ENCODE data around the gene SEMA4B. TPM values are rescaled to one million over a fixed set of nuclear protein-coding genes. Genes with fewer than 3 reads are reported as not detected.

The SEMA4B gene
- total RNA-seq, 2 donors from 2014 or later = 42.8 to 63.9 TPM

DNA sequence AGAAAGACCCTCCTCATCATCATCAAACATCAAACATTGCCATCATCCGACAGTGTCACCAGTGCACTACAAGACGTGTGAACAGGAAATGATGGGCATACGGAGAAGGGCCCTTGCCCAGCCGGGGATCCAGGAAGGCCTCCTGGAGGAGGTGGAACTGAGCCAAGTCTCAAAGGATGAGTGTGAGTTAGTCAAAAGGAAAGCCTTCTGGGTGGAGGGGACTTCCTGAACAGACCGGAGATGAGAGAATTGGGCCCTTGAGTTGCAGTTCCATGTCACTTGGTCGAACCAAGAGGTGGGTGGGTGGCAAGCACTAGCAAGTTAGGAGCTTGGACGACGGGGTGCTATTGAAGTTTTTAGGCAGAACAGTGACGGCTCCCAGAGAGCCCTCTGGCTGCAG is 8.5 kb downstream of the SEMA4B start:
- H3K36me3 ChIP-seq (replicated peaks in 1 of 2; ENCODE audit: insufficient read depth in 1 of 2, low read depth in 2 of 2) = no peaks in the 10 kb centered on the region
- intact Hi-C loops (cut with DNase I) = no loop called here
- H3K4me1 ChIP-seq = peaks cover 64% of the 10 kb centered on the region
- DNase-seq (no peak), ATAC-seq (no peak)
- H3K27me3 ChIP-seq = no peaks in the 10 kb centered on the region
- no peaks in the 10 kb centered on the region for H3K9me3 ChIP-seq
- no peak overlapping the region for H3K27ac ChIP-seq
- TF ChIP-seq POLR2A (IDR thresholded peaks at IDR 0.05) = no peak
- TF ChIP-seq, protein P1, sequence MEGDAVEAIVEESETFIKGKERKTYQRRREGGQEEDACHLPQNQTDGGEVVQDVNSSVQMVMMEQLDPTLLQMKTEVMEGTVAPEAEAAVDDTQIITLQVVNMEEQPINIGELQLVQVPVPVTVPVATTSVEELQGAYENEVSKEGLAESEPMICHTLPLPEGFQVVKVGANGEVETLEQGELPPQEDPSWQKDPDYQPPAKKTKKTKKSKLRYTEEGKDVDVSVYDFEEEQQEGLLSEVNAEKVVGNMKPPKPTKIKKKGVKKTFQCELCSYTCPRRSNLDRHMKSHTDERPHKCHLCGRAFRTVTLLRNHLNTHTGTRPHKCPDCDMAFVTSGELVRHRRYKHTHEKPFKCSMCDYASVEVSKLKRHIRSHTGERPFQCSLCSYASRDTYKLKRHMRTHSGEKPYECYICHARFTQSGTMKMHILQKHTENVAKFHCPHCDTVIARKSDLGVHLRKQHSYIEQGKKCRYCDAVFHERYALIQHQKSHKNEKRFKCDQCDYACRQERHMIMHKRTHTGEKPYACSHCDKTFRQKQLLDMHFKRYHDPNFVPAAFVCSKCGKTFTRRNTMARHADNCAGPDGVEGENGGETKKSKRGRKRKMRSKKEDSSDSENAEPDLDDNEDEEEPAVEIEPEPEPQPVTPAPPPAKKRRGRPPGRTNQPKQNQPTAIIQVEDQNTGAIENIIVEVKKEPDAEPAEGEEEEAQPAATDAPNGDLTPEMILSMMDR (IDR thresholded peaks at IDR 0.05) = no peak
- H3K4me3 ChIP-seq = no peak overlapping the region
- WGBS, 2 donors = 78 to 86% methylated on average over 9 of the region's 9 CpGs

DNA sequence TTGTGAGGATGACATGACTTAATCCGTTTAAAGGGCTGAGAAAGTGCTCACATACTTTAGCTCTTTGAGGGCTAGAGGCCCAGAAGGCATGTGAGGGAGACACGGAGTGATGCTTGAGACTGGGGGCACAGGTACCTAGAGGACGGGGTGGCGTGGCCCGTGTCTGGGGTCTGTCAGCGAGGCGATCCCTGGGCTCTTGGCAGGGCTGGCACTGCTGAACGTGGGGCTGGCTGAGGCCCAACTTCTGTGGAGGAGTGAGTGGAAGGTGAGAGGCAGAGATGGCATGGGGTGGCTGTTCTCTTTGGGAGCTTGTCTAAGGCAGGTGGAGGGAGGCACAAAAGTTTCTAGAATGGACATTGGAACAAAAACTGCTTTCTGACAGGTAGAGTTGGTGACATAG is 9.5 kb downstream of the SEMA4B start:
- H3K4me1 ChIP-seq = peaks cover 67% of the 10 kb centered on the region
- DNase-seq = peak in 2 of 4 donors; percentile 45 to 61
- 51 to 55% methylated on average over 6 to 8 of the region's 8 CpGs for WGBS, 2 donors

DNA sequence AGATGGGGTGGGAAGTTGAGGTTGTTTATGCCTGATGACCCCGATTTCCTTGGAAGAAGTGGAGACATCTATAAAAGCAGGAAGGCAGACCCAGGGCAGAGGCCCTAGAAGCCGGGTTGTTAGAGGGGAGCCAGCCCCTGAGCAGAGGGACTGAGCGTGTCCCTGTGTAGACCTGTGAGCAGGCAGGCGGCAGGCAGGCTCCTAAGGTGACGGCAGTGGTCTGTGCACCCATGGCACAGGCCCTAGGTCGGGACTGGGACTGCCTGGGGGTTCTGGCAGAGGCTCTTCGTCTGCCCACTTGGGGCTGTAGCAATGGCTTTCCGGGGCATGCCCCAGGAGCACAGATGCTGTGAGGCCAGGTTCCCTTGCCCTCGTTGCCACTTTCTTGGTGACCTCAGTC is 9.9 kb downstream of the SEMA4B start:
- Histone ChIP-seq H3K36me3 (replicated peaks in 1 of 2; ENCODE audit: insufficient read depth in 1 of 2, low read depth in 2 of 2) (no peaks in the 10 kb centered on the region), H3K4me1 (peaks cover 63% of the 10 kb centered on the region), H3K27me3 (no peaks in the 10 kb centered on the region), H3K4me3 (no peak overlapping the region), H3K27ac (peak overlapping the region; percentile 19 to 92 (median 91)), H3K9me3 (no peaks in the 10 kb centered on the region)
- ATAC-seq (no peak), DNase-seq (no peak)
- 84 to 94% methylated on average over 7 to 8 of the region's 9 CpGs for WGBS, 2 donors
- TF ChIP-seq, protein P1 (IDR thresholded peaks at IDR 0.05) = no peak
- no peak for TF ChIP-seq POLR2A (IDR thresholded peaks at IDR 0.05)
- intact Hi-C loops (cut with DNase I) = loop anchor here (5.0 kb wide), 1 partner anchor 49 kb away; no protein-coding TSS in a partner anchor

More for the DNA sequence above, 9.5 kb downstream of the SEMA4B start:
- Histone ChIP-seq H3K4me3 (no peak overlapping the region), H3K36me3 (replicated peaks in 1 of 2; ENCODE audit: insufficient read depth in 1 of 2, low read depth in 2 of 2) (no peaks in the 10 kb centered on the region), H3K27me3 (no peaks in the 10 kb centered on the region), H3K27ac (peak overlapping the region in 3 of 4 donors; percentile 90 to 92 (median 92)), H3K9me3 (no peaks in the 10 kb centered on the region)
- TF ChIP-seq POLR2A (IDR thresholded peaks at IDR 0.05) = no peak
- TF ChIP-seq, protein P1 (IDR thresholded peaks at IDR 0.05) = no peak
- ATAC-seq = no peak
- intact Hi-C loops (cut with DNase I) = loop anchor here (5.0 kb wide), 1 partner anchor 48 kb away; no protein-coding TSS in a partner anchor

DNA sequence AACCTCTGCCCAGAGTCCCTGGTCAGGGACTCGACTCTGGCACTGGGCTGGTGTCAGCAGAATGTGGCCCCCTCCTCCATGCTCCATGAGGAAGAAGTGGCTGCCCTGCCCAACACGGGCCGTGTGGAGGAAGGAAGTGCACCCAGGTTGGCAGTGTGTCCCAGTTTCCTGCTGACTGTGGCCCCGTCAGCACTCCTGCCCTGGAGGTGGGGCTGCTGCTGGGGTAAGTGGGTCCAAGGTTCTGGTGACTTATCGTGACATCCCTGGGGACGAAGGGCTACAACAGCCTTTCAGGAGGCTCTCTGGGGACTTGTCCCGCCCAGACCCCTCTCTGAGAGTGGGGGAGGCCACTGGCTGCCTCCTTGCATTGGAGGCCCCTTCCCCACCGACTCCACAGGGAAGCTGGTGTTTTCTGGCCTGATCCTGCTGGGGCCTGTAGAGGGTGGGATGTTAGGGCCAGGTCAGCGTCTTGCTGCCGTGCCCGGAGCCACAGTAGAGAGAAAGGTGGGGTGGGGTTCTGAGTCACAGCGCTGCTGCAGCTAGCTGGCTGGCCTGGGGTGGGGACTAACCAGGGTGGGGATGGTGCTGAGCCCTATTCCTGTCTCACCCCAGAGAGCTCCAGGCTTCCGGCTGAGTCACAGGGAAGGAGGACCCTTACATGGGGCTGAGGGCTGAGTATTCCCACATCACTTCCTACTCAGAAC is 10.5 kb downstream of the SEMA4B start:
- no peak for TF ChIP-seq POLR2A (IDR thresholded peaks at IDR 0.05)
- TF ChIP-seq, protein P1 (IDR thresholded peaks at IDR 0.05) = no peak
- H3K27ac ChIP-seq = peak overlapping the region; percentile 88 to 92 (median 91)
- ATAC-seq = no peak

More for the DNA sequence above, 10.5 kb downstream of the SEMA4B start:
- WGBS, 2 donors = 58 to 67% methylated on average over 3 to 13 of the region's 13 CpGs
- no peak overlapping the region for H3K4me3 ChIP-seq
- no peaks in the 10 kb centered on the region for H3K36me3 ChIP-seq (replicated peaks in 1 of 2; ENCODE audit: insufficient read depth in 1 of 2, low read depth in 2 of 2)
- peak in 3 of 4 donors; percentile 16 to 64 (median 59) for DNase-seq
- peaks cover 62% of the 10 kb centered on the region for H3K4me1 ChIP-seq
- no peaks in the 10 kb centered on the region for H3K27me3 ChIP-seq
- intact Hi-C loops (cut with DNase I) = loop anchor here (5.0 kb wide), 1 partner anchor 49 kb away; no protein-coding TSS in a partner anchor
- no peaks in the 10 kb centered on the region for H3K9me3 ChIP-seq

Measured in body of pancreas (tissue), 4 donors.